ELR (cell line): ENCODE measurements around the gene IZUMO1.
"Not testable (repeated sequence)": the region's sequence is repeated elsewhere in the genome, so short reads cannot be mapped to it uniquely, and the experiment has no call there.

Experiments
- DNase-seq: peaks from one replicate; pipeline ENCODE4 v3.0.0-alpha.2; 2015; ENCODE audit warnings: low read depth

The IZUMO1 gene

GRCh38 chr19:48713041-48713863 lies 33.5 kb downstream of the IZUMO1 start:
- DNase-seq = peak; percentile 52

- no peak for DNase-seq
Observed at GRCh38 chr19:48711106-48711662, 35.5 kb downstream of the IZUMO1 start.

- DNase-seq = no peak
Observed at GRCh38 chr19:48708471-48708870, 38.2 kb downstream of the IZUMO1 start.

DNA sequence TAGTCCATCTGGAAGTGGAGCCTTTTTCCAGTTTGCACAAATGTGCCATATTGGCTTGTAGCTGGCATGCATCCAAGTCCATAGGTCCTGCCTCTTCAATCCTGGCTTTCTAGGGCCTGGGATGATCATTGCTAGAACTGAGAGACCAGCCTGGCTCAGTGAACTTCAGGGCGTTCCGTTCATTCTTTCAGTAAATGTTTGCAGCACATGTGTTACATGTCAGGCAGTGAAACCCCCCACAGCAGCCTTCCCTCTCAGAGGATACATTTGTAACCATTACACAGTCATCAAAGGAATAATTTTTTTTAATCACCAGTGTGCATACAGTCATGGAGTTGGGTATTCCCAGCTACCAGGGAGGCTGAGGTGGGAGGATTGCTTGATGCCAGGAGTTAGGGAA lies 41.3 kb downstream of the IZUMO1 start:
- DNase-seq = no peak

- no peak for DNase-seq
Observed at GRCh38 chr19:48703316-48703715, 43.4 kb downstream of the IZUMO1 start.

- no peak for DNase-seq
Observed at GRCh38 chr19:48702701-48703100, 44.0 kb downstream of the IZUMO1 start.

DNA sequence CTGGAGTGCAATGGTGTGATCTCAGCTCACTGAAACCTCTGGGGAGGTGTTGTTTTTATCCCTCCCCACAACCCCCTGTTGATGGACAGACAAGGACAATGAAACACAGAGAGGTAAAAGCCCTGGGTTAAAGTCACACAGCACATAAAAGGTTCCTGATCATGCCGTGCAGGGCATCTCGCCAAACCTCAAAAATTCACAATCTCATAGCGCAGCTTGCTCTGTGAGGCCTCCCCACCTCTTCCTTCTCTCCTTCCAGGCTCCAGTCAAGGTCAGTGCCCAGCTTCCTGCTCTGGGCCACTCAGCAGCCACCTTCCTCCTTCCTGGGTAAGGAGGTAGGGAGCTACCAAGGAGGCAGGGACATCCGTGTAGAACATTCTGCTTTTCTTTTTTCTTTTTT lies 48.7 kb downstream of the IZUMO1 start:
- DNase-seq = peak; percentile 75

GRCh38 chr19:48696353-48697010 lies 50.2 kb downstream of the IZUMO1 start:
- no peak for DNase-seq

DNA sequence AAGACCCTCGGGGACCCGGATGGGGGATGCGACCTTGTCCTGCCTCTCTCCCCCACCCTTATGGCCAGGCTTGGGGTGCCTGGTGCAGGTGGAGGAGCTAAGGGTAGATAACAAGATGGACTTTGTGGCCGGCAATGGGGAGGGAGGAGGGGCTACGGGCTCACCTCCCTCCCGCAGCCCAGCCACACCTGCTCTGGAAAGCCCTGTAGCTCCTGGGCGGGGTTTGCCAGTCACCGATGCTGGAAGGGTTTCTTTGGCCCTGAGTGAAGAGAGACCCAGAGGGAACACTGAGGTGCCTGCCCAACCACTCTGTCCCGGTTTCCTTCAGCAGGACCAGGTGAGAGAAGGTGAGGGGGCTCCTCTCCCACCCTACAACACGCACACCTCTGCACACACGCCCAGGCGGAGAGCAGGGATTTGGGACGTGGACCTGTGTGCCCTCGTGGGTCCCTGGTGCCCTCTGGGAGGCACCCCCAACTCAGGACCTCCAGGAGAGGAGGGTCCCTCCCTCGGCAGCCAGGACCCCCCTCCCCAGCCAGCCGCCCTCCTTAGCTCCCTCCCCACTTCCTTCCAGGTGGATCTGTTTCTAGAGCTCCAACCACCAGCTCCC lies 50.9 kb downstream of the IZUMO1 start, which contains the start of gene FUT2:
Gene FUT2, plus strand, starts transcription at position 229 of the 610 bp plus-strand sequence. CDS start 6,986 bp downstream, outside the sequence.
- DNase-seq = no peak

- DNase-seq = not testable (repeated sequence)
Observed at GRCh38 chr19:48693629-48694028, 53.1 kb downstream of the IZUMO1 start.
